SW480 (cell line): ENCODE results near the gene PDS5B.

Experiments used
- DNase-seq: peaks from one replicate; pipeline ENCODE4 v3.0.0-alpha.2; 2016; ENCODE audit warnings: low spot score

The PDS5B gene

GRCh38 chr13:32588736-32589135 lies 2.5 kb downstream of the PDS5B start:
- no peak for DNase-seq

GRCh38 chr13:32589471-32589870 lies 3.2 kb downstream of the PDS5B start:
- no peak for DNase-seq

- DNase-seq = no peak
These were observed 4.0 kb downstream of the PDS5B start for GRCh38 chr13:32590266-32590665.

GRCh38 chr13:32592082-32592481 lies 5.8 kb downstream of the PDS5B start:
- DNase-seq = no peak

DNA sequence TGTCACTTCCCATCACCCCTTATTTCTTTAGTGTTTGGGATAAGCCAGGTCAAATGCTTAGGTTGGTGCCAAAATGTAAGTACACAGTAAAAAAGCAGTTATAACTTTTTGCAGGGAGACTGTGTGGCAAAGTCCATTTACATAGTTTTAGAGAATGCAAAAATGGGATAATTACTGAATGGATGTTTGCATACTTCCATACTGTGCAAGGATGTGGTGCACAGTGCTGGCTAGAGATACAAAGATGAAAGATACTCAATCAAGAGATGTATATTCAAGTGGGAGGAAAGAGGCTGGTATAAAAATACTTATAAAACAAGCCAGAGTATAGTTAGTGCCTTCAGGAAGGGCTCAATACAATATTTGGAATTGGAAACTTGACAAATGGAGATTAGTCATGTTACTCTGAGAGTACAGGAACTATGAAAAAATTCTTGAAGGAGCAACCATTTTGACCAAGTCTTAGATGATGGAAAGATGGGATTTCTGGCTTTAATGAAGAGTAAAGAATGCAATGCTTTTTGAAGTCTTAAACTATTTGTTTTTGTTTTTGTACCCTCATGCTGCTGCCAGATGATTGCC lies 8.0 kb downstream of the PDS5B start:
- no peak for DNase-seq

DNA sequence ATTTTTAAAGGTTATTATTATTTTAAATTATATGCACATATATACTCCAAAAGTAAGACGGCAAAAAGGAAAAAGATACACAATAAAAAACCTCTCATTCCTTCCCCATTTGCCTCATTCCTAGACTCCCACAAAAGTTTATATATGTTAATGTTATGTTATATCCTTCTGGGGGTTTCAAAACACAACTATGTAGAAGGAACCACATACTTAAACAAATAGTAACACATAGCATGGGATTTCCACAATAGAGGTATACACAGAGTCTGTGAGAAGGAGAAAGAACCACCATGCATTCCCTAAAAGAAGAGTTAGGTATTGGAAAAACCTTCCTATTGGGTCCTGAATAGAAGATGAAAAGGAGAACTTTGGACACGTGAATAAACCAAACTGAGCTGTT lies 9.1 kb downstream of the PDS5B start:
- no peak for DNase-seq

- DNase-seq = no peak
These were observed 14.6 kb downstream of the PDS5B start for GRCh38 chr13:32600890-32601289.

- DNase-seq = no peak
These were observed 23.2 kb downstream of the PDS5B start for GRCh38 chr13:32609428-32609827.

- DNase-seq = no peak
These were observed 24.3 kb downstream of the PDS5B start for GRCh38 chr13:32610538-32610937.

DNA sequence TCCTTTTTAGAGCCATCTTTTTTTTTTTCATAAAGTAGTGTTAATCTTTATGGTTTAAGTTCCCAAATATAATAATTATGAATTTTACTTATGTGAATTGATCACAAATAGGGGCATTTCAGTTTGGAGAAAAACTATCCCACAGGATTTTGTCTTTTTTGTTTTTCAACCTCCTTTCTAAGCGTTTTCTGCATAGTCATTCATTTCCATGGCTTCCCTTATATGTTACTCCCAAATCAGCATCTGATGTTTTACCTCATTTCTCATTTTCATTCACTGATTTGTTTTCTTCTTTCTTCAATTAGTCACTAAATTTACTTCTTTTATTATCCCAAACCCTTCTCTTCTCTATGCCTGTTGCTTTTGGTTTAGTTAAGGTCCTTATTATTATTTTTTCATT lies 24.7 kb downstream of the PDS5B start:
- DNase-seq = no peak

GRCh38 chr13:32616883-32617511 lies 30.7 kb downstream of the PDS5B start:
- DNase-seq = no peak

DNA sequence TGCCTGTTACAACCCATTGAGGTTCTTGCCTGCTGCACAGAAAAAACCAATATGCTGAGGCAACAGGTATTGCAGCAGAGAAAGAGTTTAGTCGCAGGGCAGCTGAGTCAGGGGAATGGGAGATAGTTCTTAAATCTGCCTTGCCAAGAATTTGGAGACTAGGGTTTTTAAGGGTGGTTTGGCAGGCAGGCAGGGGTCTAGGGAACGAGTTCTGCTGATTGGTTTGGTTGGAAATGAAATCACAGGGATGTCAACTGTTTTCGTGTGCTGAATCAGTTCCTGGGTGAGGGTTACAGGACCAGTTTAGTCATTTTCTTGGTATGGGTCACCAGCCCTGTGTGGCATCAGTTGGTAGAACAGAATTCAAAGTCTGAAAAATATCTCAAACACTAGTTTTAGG lies 36.6 kb downstream of the PDS5B start:
- DNase-seq = no peak

GRCh38 chr13:32624441-32624840 lies 38.2 kb downstream of the PDS5B start:
- no peak for DNase-seq

GRCh38 chr13:32627793-32628192 lies 41.5 kb downstream of the PDS5B start:
- DNase-seq = no peak

GRCh38 chr13:32629313-32629712 lies 43.1 kb downstream of the PDS5B start:
- no peak for DNase-seq

DNA sequence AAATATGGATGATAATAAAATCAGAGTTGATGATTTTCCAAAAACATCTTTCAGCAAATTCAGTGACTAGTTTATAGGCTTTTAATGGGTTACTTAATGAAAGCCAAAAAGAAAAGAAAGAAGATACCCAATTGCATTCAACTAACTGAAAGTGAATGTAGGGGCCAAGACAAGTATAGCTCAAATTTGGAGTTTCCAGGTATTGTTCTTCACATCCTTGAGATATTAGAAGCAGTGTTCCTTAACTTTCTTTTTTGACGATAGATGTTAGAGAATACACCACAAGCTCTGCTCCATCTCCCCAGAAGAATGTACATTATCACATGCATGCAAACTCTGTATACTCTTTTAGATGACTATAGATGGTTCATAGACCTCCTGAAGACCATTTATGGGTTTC lies 43.6 kb downstream of the PDS5B start:
- no peak for DNase-seq

DNA sequence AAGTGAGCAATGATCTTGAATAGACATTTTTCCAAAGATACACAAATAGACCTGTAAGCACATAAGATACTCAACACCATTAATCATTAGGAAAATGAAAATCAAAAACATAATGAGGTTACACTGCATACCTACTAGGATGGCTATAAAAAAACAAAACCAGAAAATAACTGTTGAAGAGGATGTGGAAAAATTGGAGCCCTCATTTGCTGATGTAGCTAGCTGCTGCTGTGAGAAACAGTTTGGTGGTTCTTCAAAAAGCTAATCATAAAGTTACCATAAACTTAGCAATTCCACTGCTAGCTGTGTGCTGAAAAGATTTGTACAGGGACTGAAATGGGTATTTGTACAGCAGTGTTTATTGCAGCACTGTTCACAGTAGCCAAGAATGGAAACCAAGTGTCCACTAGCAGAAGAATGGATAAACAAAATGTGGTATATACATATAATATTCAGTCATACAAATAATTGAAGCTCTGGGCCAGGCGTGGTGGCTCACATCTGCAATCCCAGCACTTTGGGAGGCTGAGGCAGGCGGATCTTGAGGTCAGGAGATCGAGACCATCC lies 46.2 kb downstream of the PDS5B start:
- no peak for DNase-seq

- DNase-seq = no peak
These were observed 50.5 kb downstream of the PDS5B start for GRCh38 chr13:32636711-32637110.

DNA sequence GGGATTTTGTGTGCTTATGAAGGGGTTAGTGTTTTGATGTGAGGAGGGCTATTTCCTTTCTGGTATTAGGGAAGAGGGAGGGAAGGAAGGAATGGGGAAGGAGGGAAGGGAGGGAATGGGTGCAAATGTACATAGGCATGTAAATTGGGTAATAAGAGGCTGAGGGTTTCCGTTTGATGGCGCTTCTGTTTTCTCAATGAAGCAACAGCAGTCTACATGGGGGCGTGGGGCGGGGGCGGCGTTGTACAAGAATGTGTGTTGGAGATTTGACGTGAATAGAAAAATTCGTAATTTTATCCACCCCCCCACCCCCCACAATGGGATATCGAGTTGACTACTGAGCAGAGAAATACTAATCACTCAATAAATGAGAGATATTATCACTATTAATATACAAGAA lies 52.5 kb downstream of the PDS5B start:
- DNase-seq = no peak

- peak; percentile 69 for DNase-seq
These were observed 53.4 kb downstream of the PDS5B start for GRCh38 chr13:32639502-32640105.

DNA sequence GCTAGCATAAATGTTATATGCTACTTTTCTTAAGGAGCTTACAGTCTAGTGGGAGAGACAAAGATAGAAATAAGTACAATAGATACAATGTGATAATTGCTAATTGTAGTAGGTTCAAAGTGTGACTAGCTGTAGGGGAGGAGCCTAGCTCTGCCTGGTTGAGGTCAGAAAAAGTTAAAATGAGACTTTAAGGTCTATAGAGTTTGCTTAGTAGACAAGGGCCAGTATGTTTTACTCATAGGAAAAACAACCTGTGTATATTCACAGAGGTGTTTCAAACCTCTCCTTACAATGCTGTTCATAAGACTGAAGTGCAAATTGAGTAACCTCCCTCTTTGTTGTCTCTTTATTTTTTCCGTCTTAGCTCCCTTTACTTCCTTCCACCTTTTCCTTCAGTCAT lies 56.1 kb downstream of the PDS5B start:
- DNase-seq = no peak

GRCh38 chr13:32642858-32643257 lies 56.6 kb downstream of the PDS5B start:
- DNase-seq = no peak

- peak; percentile 25 for DNase-seq
These were observed 59.6 kb downstream of the PDS5B start for GRCh38 chr13:32645854-32646253.

GRCh38 chr13:32647926-32648325 lies 61.7 kb downstream of the PDS5B start:
- no peak for DNase-seq
